Lower lobe of right lung (tissue), 2 donors: ENCODE measurements around the gene PRRT3. TPM values are rescaled to one million over a fixed set of nuclear protein-coding genes. Genes with fewer than 3 reads are reported as not detected.

Experiments used
- ATAC-seq, 2 donors: fragments of 200-7000 bp; cut with Tn5 transposase; one replicate each; pipeline ENCODE4 v1.9.1; 2020 to 2022; ENCODE audit warnings: mild to moderate bottlenecking in 2 of 2, moderate library complexity in 2 of 2
- DNase-seq: peaks from one replicate; pipeline ENCODE4 v3.0.0-alpha.2; 2020
- H3K27ac ChIP-seq: fragments of 200-600 bp; one replicate; pipeline ENCODE4 v1.8.0; 2022
- H3K27me3 ChIP-seq: fragments of 200-600 bp; one replicate; pipeline ENCODE4 v1.8.0; 2022; ENCODE audit warnings: low read depth
- H3K36me3 ChIP-seq: fragments of 200-600 bp; one replicate; pipeline ENCODE4 v1.8.0; 2022; ENCODE audit warnings: mild to moderate bottlenecking
- H3K4me1 ChIP-seq: fragments of 200-600 bp; one replicate; pipeline ENCODE4 v1.8.0; 2022
- H3K4me3 ChIP-seq: fragments of 200-600 bp; one replicate; pipeline ENCODE4 v1.8.0; 2022; ENCODE audit warnings: mild to moderate bottlenecking
- H3K9me3 ChIP-seq: fragments of 200-600 bp; one replicate; pipeline ENCODE4 v1.8.0; 2022
- CTCF ChIP-seq: fragments of 200-600 bp; IDR thresholded peaks from one replicate; pipeline ENCODE4 v1.8.0; 2022; ENCODE audit warnings: antibody characterized with exemption, mild to moderate bottlenecking
- intact Hi-C: fragments of 100-400 bp; cut with DNase I; formaldehyde crosslinking; loops from one replicate; pipeline ENCODE4 v1.11.0; 2022
- total RNA-seq: library from RNA; stranded (reverse); fragmentation: NEBNext Ultra II Directional; extraction: Animal tissue kit (Norgen Biotek cat#: 25700); gene quantifications from one replicate; pipeline ENCODE4 v1.2.1, GENCODE V29; 2021
- donor health status: DM: no; HTN: yes; CAD: no; lungs with severe emphysema.

Gene PRRT3
- total RNA-seq, 1 donor from 2014 or later: 2.1 TPM

- peak; percentile 38 for TF ChIP-seq CTCF
- Histone ChIP-seq H3K36me3 (peaks cover 3% of the 10 kb centered on the region), H3K27me3 (no peaks in the 10 kb centered on the region), H3K4me3 (peak overlapping the region; percentile 68), H3K27ac (peak overlapping the region; percentile 90), H3K9me3 (no peaks in the 10 kb centered on the region), H3K4me1 (peaks cover 43% of the 10 kb centered on the region)
- DNase-seq: peak; percentile 86
- intact Hi-C loops: no loop called here
- ATAC-seq: peak; percentile 78
Observed at GRCh38 chr3:9915254-9916141, 36.7 kb downstream of the PRRT3 start.

GRCh38 chr3:9914559-9915253 lies 37.5 kb downstream of the PRRT3 start:
- no peak for TF ChIP-seq CTCF
- no peak for ATAC-seq

GRCh38 chr3:9914011-9914410 lies 38.2 kb downstream of the PRRT3 start:
- no peak for TF ChIP-seq CTCF
- Histone ChIP-seq H3K4me1 (peaks cover 47% of the 10 kb centered on the region), H3K27ac (peak overlapping the region; percentile 90), H3K9me3 (no peaks in the 10 kb centered on the region), H3K4me3 (no peak overlapping the region), H3K36me3 (no peaks in the 10 kb centered on the region), H3K27me3 (no peaks in the 10 kb centered on the region)
- intact Hi-C loops: no loop called here
- no peak for ATAC-seq
- no peak for DNase-seq

More at GRCh38 chr3:9914559-9915253, 37.5 kb downstream of the PRRT3 start:
- no peak for DNase-seq
- intact Hi-C loops: no loop called here
- H3K4me1 ChIP-seq: peaks cover 43% of the 10 kb centered on the region
- peak overlapping the region; percentile 68 for H3K4me3 ChIP-seq
- H3K27me3 ChIP-seq: no peaks in the 10 kb centered on the region
- peak overlapping the region; percentile 90 for H3K27ac ChIP-seq
- no peaks in the 10 kb centered on the region for H3K9me3 ChIP-seq
- no peaks in the 10 kb centered on the region for H3K36me3 ChIP-seq

- no peak for TF ChIP-seq CTCF
- Histone ChIP-seq H3K27ac (no peak overlapping the region), H3K4me3 (no peak overlapping the region), H3K4me1 (peaks cover 51% of the 10 kb centered on the region), H3K27me3 (no peaks in the 10 kb centered on the region), H3K36me3 (no peaks in the 10 kb centered on the region), H3K9me3 (no peaks in the 10 kb centered on the region)
- intact Hi-C loops: no loop called here
- ATAC-seq (no peak), DNase-seq (no peak)
Observed at GRCh38 chr3:9913601-9914000, 38.6 kb downstream of the PRRT3 start.

- peaks cover 47% of the 10 kb centered on the region for H3K4me1 ChIP-seq
- H3K27ac ChIP-seq: no peak overlapping the region
- no peak for DNase-seq
- H3K27me3 ChIP-seq: no peaks in the 10 kb centered on the region
- intact Hi-C loops: no loop called here
- TF ChIP-seq CTCF: no peak
- no peak overlapping the region for H3K4me3 ChIP-seq
- no peaks in the 10 kb centered on the region for H3K9me3 ChIP-seq
- H3K36me3 ChIP-seq: no peaks in the 10 kb centered on the region
- no peak for ATAC-seq
Observed at GRCh38 chr3:9912294-9912935, 39.8 kb downstream of the PRRT3 start.
